NB4 (cell line): ENCODE results near the gene CDC42BPA.
A peak's percentile ranks its signal among the peaks of the same experiment; 100 is the strongest.
"Not testable (repeated sequence)": the region's sequence is repeated elsewhere in the genome, so short reads cannot be mapped to it uniquely, and the experiment has no call there.

ENCODE experiments used
- DNase-seq: peaks from one replicate; pipeline ENCODE4 v3.0.0; 2010; ENCODE audit warnings: low read depth
- H3K4me3 ChIP-seq: one replicate; pipeline ENCODE4 v1.5.1; 2011; ENCODE audit warnings: mild to moderate bottlenecking, low read depth, low read length, moderate library complexity
- MYC ChIP-seq: IDR thresholded peaks from 2 replicates; pipeline ENCODE4 v1.6.1; 2011; ENCODE audit warnings: low read depth, low read length
- POLR2A ChIP-seq: IDR thresholded peaks from 2 replicates; pipeline ENCODE4 v1.6.1; 2011; ENCODE audit warnings: mild to moderate bottlenecking; ENCODE audit not compliant: insufficient read length; ENCODE audit errors: extremely low read depth
- TF ChIP-seq, protein P1 (sequence below): IDR thresholded peaks from 2 replicates; pipeline ENCODE4 v1.6.1; 2011; ENCODE audit warnings: low read depth, low read length
- TF ChIP-seq, protein P2 (sequence below): IDR thresholded peaks from one replicate; pipeline ENCODE4 v1.5.1; 2012; ENCODE audit warnings: low read depth, low read length

The CDC42BPA gene

DNA sequence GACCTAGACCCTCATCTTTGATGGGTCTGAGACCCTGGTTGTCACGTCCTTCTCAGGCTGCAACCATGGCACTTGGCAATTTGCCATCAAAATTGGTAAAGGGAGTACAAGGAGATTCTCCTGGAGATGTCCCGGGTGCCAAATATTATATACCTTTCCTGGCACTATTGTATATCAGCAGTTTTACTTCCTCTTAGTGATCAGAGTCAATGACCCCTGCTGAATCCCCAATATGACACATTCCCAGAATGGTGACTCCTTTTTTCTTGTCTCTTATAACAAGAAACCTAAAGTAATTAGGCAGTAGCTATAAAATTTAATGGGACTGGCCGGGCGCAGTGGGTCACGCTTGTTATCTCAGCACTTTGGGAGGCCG is 39.6 kb upstream of the CDC42BPA start:
- DNase-seq: no peak
- TF ChIP-seq, protein P1, sequence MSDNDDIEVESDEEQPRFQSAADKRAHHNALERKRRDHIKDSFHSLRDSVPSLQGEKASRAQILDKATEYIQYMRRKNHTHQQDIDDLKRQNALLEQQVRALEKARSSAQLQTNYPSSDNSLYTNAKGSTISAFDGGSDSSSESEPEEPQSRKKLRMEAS: no peak
- TF ChIP-seq MYC (no peak), POLR2A (no peak)
- TF ChIP-seq, protein P2, sequence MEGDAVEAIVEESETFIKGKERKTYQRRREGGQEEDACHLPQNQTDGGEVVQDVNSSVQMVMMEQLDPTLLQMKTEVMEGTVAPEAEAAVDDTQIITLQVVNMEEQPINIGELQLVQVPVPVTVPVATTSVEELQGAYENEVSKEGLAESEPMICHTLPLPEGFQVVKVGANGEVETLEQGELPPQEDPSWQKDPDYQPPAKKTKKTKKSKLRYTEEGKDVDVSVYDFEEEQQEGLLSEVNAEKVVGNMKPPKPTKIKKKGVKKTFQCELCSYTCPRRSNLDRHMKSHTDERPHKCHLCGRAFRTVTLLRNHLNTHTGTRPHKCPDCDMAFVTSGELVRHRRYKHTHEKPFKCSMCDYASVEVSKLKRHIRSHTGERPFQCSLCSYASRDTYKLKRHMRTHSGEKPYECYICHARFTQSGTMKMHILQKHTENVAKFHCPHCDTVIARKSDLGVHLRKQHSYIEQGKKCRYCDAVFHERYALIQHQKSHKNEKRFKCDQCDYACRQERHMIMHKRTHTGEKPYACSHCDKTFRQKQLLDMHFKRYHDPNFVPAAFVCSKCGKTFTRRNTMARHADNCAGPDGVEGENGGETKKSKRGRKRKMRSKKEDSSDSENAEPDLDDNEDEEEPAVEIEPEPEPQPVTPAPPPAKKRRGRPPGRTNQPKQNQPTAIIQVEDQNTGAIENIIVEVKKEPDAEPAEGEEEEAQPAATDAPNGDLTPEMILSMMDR: no peak
- no peak overlapping the region for H3K4me3 ChIP-seq

DNA sequence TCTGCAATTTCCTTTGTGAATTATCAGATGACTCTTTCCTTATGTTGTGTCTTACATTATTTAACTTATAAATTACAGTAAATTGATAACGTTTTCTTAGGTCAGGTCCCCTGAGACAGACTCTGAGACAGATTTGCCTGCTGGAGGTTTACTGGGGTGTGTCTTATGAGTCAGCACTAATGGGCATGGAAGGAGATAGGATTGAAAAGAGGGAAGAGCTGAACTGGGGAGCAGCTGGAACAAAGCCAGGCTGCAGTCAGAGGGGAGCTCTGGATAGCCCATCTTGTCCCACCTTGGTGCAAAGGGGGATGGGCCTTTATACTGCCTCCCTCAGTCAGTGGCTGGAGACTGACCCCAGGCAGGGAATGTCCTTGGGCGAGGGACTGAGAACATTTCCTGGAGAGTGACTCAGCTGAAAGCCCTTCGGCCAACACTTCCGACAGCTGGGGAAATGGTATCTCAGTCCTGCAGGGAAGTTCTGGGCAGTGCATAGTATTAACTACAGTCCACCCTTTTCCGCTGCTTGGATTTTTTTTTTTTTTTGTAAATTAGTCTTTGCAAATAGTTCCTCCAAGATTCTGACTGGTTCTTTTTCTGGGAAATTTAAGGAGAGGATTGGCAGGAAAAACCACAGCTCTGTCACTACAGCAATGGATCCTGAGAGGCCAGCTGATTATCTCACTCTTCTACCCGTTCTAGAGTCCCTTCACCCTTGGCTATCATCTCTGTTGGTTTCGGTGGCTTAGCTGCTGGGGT is 39.1 kb upstream of the CDC42BPA start:
- peak; percentile 10 for DNase-seq
- H3K4me3 ChIP-seq: no peak overlapping the region
- TF ChIP-seq, protein P2: no peak
- TF ChIP-seq, protein P1: no peak
- no peak for TF ChIP-seq POLR2A
- no peak for TF ChIP-seq MYC

DNA sequence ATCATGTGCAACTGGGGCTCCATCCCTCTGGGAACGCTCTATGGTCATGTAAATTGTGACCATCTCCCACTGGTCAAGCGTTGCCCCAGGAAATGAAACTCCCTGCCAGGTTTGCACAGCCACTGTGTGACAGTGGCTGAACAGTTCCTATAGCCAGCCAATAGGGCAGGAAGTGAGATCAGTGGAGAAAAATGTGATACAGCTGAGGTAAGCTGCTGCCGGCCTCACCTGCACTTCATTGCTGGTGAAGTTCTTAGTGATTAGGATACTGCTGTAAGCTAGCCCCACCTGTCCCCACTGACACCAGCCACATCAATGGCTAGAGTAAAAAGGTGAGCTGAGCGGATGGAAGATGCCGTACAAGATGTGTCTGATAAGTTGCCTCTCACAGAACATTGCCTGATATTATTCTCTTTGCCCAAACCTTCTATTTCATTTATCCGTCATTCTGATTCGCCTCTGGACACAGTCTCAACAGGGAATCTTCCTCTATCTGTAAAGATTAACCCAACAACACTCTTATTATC is 38.4 kb upstream of the CDC42BPA start:
- TF ChIP-seq MYC (no peak), POLR2A (no peak)
- TF ChIP-seq, protein P2: no peak
- TF ChIP-seq, protein P1: no peak
- no peak for DNase-seq
- H3K4me3 ChIP-seq: no peak overlapping the region

GRCh38 chr1:227355542-227356245 is 37.4 kb upstream of the CDC42BPA start:
- TF ChIP-seq, protein P1: no peak
- TF ChIP-seq MYC: no peak
- TF ChIP-seq, protein P2: no peak
- no peak for TF ChIP-seq POLR2A
- H3K4me3 ChIP-seq: no peak overlapping the region
- DNase-seq: no peak

- no peak for DNase-seq
- TF ChIP-seq POLR2A (no peak), MYC (no peak)
- TF ChIP-seq, protein P2: no peak
- TF ChIP-seq, protein P1: no peak
- no peak overlapping the region for H3K4me3 ChIP-seq
Measured at GRCh38 chr1:227353186-227353585, 34.9 kb upstream of the CDC42BPA start.

- not testable (repeated sequence) for H3K4me3 ChIP-seq, DNase-seq
Measured at GRCh38 chr1:227352164-227352563, 33.9 kb upstream of the CDC42BPA start.
